SH-SY5Y (cell line): ENCODE data around the gene COPRS.

Source experiments
- GATA2 ChIP-seq: IDR thresholded peaks from 2 replicates; pipeline ENCODE4 v1.6.1; 2011; ENCODE audit warnings: mild to moderate bottlenecking, low read depth, low read length
- GATA3 ChIP-seq: IDR thresholded peaks from 2 replicates; pipeline ENCODE4 v1.6.1; 2011; ENCODE audit warnings: low read depth, mild to moderate bottlenecking, low read length, moderate library complexity

COPRS gene

GRCh38 chr17:31869797-31870568 is 10.9 kb upstream of the COPRS start:
- TF ChIP-seq GATA2 (no peak), GATA3 (no peak)

- TF ChIP-seq GATA3 (no peak), GATA2 (no peak)
Measured at GRCh38 chr17:31869031-31869430, 10.0 kb upstream of the COPRS start.

- TF ChIP-seq GATA2 (no peak), GATA3 (no peak)
Measured at GRCh38 chr17:31859487-31860008, 504 bp upstream of the COPRS start.

GRCh38 chr17:31857920-31858641 is 963 bp downstream of the COPRS start:
- no peak for TF ChIP-seq GATA3
- TF ChIP-seq GATA2: no peak

GRCh38 chr17:31856750-31857149 is 2.3 kb downstream of the COPRS start:
- TF ChIP-seq GATA2 (no peak), GATA3 (no peak)

- no peak for TF ChIP-seq GATA2
- no peak for TF ChIP-seq GATA3
Measured at GRCh38 chr17:31854672-31855071, 4.4 kb downstream of the COPRS start.

- TF ChIP-seq GATA3: no peak
- TF ChIP-seq GATA2: no peak
Measured at GRCh38 chr17:31853911-31854470, 5.1 kb downstream of the COPRS start.

- TF ChIP-seq GATA3 (no peak), GATA2 (no peak)
Measured at GRCh38 chr17:31845291-31845690, 13.8 kb downstream of the COPRS start.

- no peak for TF ChIP-seq GATA2
- TF ChIP-seq GATA3: no peak
Measured at GRCh38 chr17:31843070-31843745, 15.8 kb downstream of the COPRS start.

GRCh38 chr17:31842195-31843069 is 16.6 kb downstream of the COPRS start:
- no peak for TF ChIP-seq GATA3
- no peak for TF ChIP-seq GATA2

GRCh38 chr17:31841850-31842194 is 17.2 kb downstream of the COPRS start:
- TF ChIP-seq GATA2 (no peak), GATA3 (no peak)

GRCh38 chr17:31838636-31839225 is 20.3 kb downstream of the COPRS start:
- TF ChIP-seq GATA3: no peak
- no peak for TF ChIP-seq GATA2

GRCh38 chr17:31835984-31836383 is 23.1 kb downstream of the COPRS start:
- TF ChIP-seq GATA2 (no peak), GATA3 (no peak)
